Tibial nerve (tissue), 4 donors: Measurements from ENCODE around the gene ANO2. TPM values are rescaled to one million over a fixed set of nuclear protein-coding genes. Genes with fewer than 3 reads are reported as not detected.

Source experiments
- DNase-seq, 2 donors: peaks; one replicate each; pipeline ENCODE4 v3.0.0-alpha.2; 2019; ENCODE audit warnings: low spot score in 2 of 2
- H3K27ac ChIP-seq, 4 donors: fragments of 200-600 bp; sonication (generic) in 3 of 4; one replicate each; pipeline ENCODE4 v1.5.1; 2017 to 2019; ENCODE audit warnings: mild to moderate bottlenecking in 1 of 4
- H3K27me3 ChIP-seq, 2 donors: fragments of 200-600 bp; sonication (generic) in 1 of 2; one replicate each; pipeline versions ENCODE4 v1.5.1 to v1.6.0; 2017 to 2019
- H3K36me3 ChIP-seq, 3 donors: fragments of 200-600 bp; sonication (generic); one replicate each; pipeline ENCODE4 v1.5.1; 2018 to 2019
- H3K4me1 ChIP-seq, 4 donors: fragments of 200-600 bp; sonication (generic) in 3 of 4; one replicate each; pipeline ENCODE4 v1.5.1; 2017 to 2019
- H3K4me3 ChIP-seq, 4 donors: fragments of 200-600 bp; sonication (generic) in 3 of 4; one replicate each; pipeline ENCODE4 v1.5.1; 2017 to 2019; ENCODE audit warnings: mild to moderate bottlenecking in 1 of 4, moderate library complexity in 1 of 4
- H3K9me3 ChIP-seq, 4 donors: fragments of 200-600 bp; sonication (generic) in 3 of 4; one replicate each; pipeline ENCODE4 v1.5.1; 2017 to 2019
- EP300 ChIP-seq, 2 donors: sonication (generic); formaldehyde crosslinking; IDR thresholded peaks; one replicate each; pipeline ENCODE4 v1.6.1; 2017; ENCODE audit warnings: antibody characterized with exemption in 2 of 2, mild to moderate bottlenecking in 1 of 2
- POLR2A ChIP-seq, 2 donors: fragments of 450-650 bp; IDR thresholded peaks; one replicate each; pipeline ENCODE4 v1.6.1; 2017; ENCODE audit warnings: antibody characterized with exemption in 2 of 2, mild to moderate bottlenecking in 2 of 2, moderate library complexity in 2 of 2
- WGBS, 2 donors: methylation state at CpG; one replicate each; pipeline ENCODE4 v1.1.5; 2018; 5-methylcytosine and 5-hydroxymethylcytosine counted together
- total RNA-seq, 4 donors: library from RNA; depleted of rRNA; stranded (reverse); fragments of >200 nt; gene quantifications; one replicate each; pipeline ENCODE4 v1.1.0, GENCODE V29; 2016
- TF ChIP-seq, protein P1 (sequence below), 5 experiments: fragments of 200-600 bp in 3 of 5; fragments of 450-650 bp in 2 of 5; sonication (generic) in 3 of 5; IDR thresholded peaks; one replicate each; pipeline ENCODE4 v1.5.1; 2016 to 2019; ENCODE audit warnings: antibody characterized with exemption in 5 of 5, mild to moderate bottlenecking in 3 of 5, moderate library complexity in 2 of 5

The ANO2 gene
- total RNA-seq, 4 donors from 2014 or later = 13.8 to 23.2 (median 21.3) TPM

- no peaks in the 10 kb centered on the region for H3K27me3 ChIP-seq
- DNase-seq = peak in 1 of 2 donors; percentile 13
- H3K9me3 ChIP-seq = no peaks in the 10 kb centered on the region
- no peak overlapping the region for H3K4me3 ChIP-seq
- H3K27ac ChIP-seq = no peak overlapping the region
- 55 to 57% methylated on average over 13 to 14 of the region's 14 CpGs for WGBS, 2 donors
- no peaks in the 10 kb centered on the region for H3K36me3 ChIP-seq
- TF ChIP-seq, protein P1, sequence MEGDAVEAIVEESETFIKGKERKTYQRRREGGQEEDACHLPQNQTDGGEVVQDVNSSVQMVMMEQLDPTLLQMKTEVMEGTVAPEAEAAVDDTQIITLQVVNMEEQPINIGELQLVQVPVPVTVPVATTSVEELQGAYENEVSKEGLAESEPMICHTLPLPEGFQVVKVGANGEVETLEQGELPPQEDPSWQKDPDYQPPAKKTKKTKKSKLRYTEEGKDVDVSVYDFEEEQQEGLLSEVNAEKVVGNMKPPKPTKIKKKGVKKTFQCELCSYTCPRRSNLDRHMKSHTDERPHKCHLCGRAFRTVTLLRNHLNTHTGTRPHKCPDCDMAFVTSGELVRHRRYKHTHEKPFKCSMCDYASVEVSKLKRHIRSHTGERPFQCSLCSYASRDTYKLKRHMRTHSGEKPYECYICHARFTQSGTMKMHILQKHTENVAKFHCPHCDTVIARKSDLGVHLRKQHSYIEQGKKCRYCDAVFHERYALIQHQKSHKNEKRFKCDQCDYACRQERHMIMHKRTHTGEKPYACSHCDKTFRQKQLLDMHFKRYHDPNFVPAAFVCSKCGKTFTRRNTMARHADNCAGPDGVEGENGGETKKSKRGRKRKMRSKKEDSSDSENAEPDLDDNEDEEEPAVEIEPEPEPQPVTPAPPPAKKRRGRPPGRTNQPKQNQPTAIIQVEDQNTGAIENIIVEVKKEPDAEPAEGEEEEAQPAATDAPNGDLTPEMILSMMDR (IDR thresholded peaks at IDR 0.05) = peak in 4 of 5 experiments; percentile 15 to 42 (median 29)
- TF ChIP-seq EP300 (IDR thresholded peaks at IDR 0.05) (no peak), POLR2A (IDR thresholded peaks at IDR 0.05) (no peak)
- no peaks in the 10 kb centered on the region for H3K4me1 ChIP-seq
These were observed 148.7 kb downstream of the ANO2 start for GRCh38 chr12:5796171-5796958.

GRCh38 chr12:5794156-5794555 lies 150.9 kb downstream of the ANO2 start:
- Histone ChIP-seq H3K27ac (no peak overlapping the region), H3K4me3 (no peak overlapping the region), H3K27me3 (no peaks in the 10 kb centered on the region), H3K9me3 (no peaks in the 10 kb centered on the region), H3K4me1 (no peaks in the 10 kb centered on the region), H3K36me3 (no peaks in the 10 kb centered on the region)
- no peak for DNase-seq
- TF ChIP-seq, protein P1 (IDR thresholded peaks at IDR 0.05) = no peak
- no peak for TF ChIP-seq POLR2A (IDR thresholded peaks at IDR 0.05)
- TF ChIP-seq EP300 (IDR thresholded peaks at IDR 0.05) = no peak
- WGBS, 2 donors = 44 to 66% methylated on average over 4 of the region's 4 CpGs

DNA sequence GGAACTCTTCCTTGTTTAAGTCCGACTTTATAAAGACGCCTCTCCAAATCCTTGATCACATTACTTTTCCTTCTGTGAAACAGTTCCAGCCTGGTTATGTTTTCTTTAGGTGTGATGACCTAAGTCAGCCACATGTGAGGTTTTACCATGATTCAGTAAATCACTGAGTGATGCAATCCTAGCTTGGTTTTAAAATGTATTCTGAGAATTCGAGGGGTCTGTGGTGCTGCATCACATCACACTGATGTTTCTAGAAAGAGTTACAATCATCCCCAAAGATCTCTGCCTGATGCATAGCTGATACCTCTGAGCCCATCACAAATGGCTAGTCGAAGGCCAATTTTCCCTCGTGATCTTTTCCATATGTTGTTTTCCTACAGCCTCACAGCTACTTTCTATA lies 152.7 kb downstream of the ANO2 start:
- no peaks in the 10 kb centered on the region for H3K36me3 ChIP-seq
- no peak overlapping the region for H3K27ac ChIP-seq
- TF ChIP-seq, protein P1 (IDR thresholded peaks at IDR 0.05) = no peak
- TF ChIP-seq POLR2A (IDR thresholded peaks at IDR 0.05) (no peak), EP300 (IDR thresholded peaks at IDR 0.05) (no peak)
- no peaks in the 10 kb centered on the region for H3K9me3 ChIP-seq
- H3K4me3 ChIP-seq = no peak overlapping the region
- 69 to 78% methylated on average over 5 of the region's 5 CpGs for WGBS, 2 donors
- no peak for DNase-seq
- no peaks in the 10 kb centered on the region for H3K4me1 ChIP-seq
- H3K27me3 ChIP-seq = no peaks in the 10 kb centered on the region

GRCh38 chr12:5789469-5789968 lies 155.5 kb downstream of the ANO2 start:
- H3K27me3 ChIP-seq = no peaks in the 10 kb centered on the region
- no peak for TF ChIP-seq POLR2A (IDR thresholded peaks at IDR 0.05)
- TF ChIP-seq, protein P1 (IDR thresholded peaks at IDR 0.05) = no peak
- no peak for TF ChIP-seq EP300 (IDR thresholded peaks at IDR 0.05)
- H3K9me3 ChIP-seq = no peaks in the 10 kb centered on the region
- no peak for DNase-seq
- H3K4me1 ChIP-seq = no peaks in the 10 kb centered on the region
- no peak overlapping the region for H3K4me3 ChIP-seq
- no peak overlapping the region for H3K27ac ChIP-seq
- 75 to 80% methylated on average over 7 of the region's 7 CpGs for WGBS, 2 donors
- H3K36me3 ChIP-seq = no peaks in the 10 kb centered on the region

DNA sequence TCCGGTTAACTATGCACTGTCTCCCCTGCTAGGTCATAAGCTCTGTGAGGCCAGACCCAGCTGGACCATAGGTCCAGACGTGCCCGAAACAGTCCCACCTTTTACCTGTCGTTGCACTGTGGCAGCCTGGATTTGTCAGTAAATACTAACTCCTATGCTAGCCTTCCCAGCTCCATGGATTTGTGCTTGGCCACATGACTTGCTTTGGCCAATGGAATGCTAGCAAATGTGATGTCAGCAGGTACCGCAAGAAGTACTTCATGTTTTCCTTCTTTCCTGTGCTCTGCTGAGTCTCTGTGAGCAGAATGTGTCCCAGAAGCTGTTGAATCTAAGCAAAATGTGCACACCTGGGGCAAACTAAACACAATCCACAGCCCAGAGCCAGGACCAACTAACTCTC lies 157.2 kb downstream of the ANO2 start:
- Histone ChIP-seq H3K4me1 (no peaks in the 10 kb centered on the region), H3K27me3 (no peaks in the 10 kb centered on the region), H3K4me3 (no peak overlapping the region), H3K27ac (no peak overlapping the region), H3K9me3 (no peaks in the 10 kb centered on the region), H3K36me3 (no peaks in the 10 kb centered on the region)
- DNase-seq = no peak
- TF ChIP-seq EP300 (IDR thresholded peaks at IDR 0.05) (no peak), POLR2A (IDR thresholded peaks at IDR 0.05) (no peak)
- TF ChIP-seq, protein P1 (IDR thresholded peaks at IDR 0.05) = no peak
- 92 to 97% methylated on average over 5 of the region's 5 CpGs for WGBS, 2 donors
